Measurements from ENCODE around the gene DEPDC5. TPM values are rescaled to one million over a fixed set of nuclear protein-coding genes. Genes with fewer than 3 reads are reported as not detected.

The DEPDC5 gene
- total and polyA plus RNA-seq, 10 of the 15 experiments (the other 5 are each of a cell fraction or from before 2014, with no cell fraction given), result 3.0 to 38.9 (median 22.8) TPM

DNA sequence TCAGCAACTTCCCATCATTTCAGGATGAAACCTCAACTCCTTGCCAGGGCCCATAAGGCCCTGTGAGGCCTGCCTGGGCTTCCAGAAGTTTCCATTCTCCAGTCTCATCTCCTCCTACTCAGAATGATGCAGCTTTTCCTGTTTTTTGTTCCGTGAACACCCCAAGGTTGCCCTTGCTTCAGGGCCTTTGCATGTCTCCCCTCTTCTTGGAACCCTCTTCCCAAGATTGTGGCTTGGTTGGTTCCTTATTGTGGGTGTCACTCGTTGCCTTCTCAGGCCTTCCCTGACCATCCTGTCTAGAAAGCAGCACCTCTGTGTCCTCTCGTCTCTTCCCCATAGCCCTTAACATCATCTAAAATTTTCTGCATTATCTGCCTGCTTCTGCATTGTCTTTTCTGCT is 167.3 kb downstream of the DEPDC5 start:
- ChIA-PET CTCF (no interaction called here), RAD21 (ENCODE audit: unreplicated experiment) (no interaction called here), POLR2A (no interaction called here), SMC1A (ENCODE audit: uncharacterized antibody, unreplicated experiment) (interaction anchor here (0.7 kb wide), 1 partner anchor 20 kb away, joined by 3 read pairs; no protein-coding TSS in a partner anchor)
- in situ Hi-C loops (cut with MboI), result no loop called here
- no peak overlapping the region for H3K27ac ChIP-seq (ENCODE audit: control insufficient read depth, insufficient read depth)
- FAIRE-seq, result no peak
- H3K9me3 ChIP-seq (replicated peaks; ENCODE audit: control insufficient read depth, insufficient read depth, low read length), result no peaks in the 10 kb centered on the region
- no TSS peak for BruUV-seq (replicated peaks)
- no peak overlapping the region for H3K4me2 ChIP-seq (ENCODE audit: control insufficient read depth, insufficient read depth)
- H2AFZ ChIP-seq (ENCODE audit: control insufficient read depth, low read depth, low read length), result no peak overlapping the region
- no peak overlapping the region for H3K9ac ChIP-seq (ENCODE audit: control insufficient read depth, insufficient read depth, low read length)
- H3K4me3 ChIP-seq, result no peak overlapping the region
- ATAC-seq, result no peak
- intact Hi-C loops (cut with micrococcal nuclease; ENCODE audit: unreplicated experiment), result no loop called here
- no peak for DNase-seq (ENCODE audit: low read depth, low spot score)
- no peaks in the 10 kb centered on the region for H3K27me3 ChIP-seq (replicated peaks in 1 of 2; ENCODE audit: control insufficient read depth in 2 of 2, insufficient read depth in 2 of 2, low read length in 1 of 2)
- TF ChIP-seq NR2C2 (IDR thresholded peaks at IDR 0.05; ENCODE audit: borderline replicate concordance, control insufficient read depth, insufficient read length, low read depth), result no peak
- no peak for TF ChIP-seq CUX1 (IDR thresholded peaks at IDR 0.05; ENCODE audit: insufficient replicate concordance, low read depth, low read length)
- TF ChIP-seq CHD4 (IDR thresholded peaks at IDR 0.05), result no peak
- no peak for TF ChIP-seq KAT2A (conservative IDR thresholded peaks at IDR 0.05; ENCODE audit: control insufficient read depth, low read depth, low read length)
- TF ChIP-seq, protein P1, sequence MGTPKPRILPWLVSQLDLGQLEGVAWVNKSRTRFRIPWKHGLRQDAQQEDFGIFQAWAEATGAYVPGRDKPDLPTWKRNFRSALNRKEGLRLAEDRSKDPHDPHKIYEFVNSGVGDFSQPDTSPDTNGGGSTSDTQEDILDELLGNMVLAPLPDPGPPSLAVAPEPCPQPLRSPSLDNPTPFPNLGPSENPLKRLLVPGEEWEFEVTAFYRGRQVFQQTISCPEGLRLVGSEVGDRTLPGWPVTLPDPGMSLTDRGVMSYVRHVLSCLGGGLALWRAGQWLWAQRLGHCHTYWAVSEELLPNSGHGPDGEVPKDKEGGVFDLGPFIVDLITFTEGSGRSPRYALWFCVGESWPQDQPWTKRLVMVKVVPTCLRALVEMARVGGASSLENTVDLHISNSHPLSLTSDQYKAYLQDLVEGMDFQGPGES (IDR thresholded peaks at IDR 0.05), result no peak
- no peak for TF ChIP-seq RAD21 (IDR thresholded peaks at IDR 0.05; ENCODE audit: insufficient read depth, low read depth, low read length)
- no peak for TF ChIP-seq EED (IDR thresholded peaks at IDR 0.05; ENCODE audit: low read depth)
- TF ChIP-seq IKZF1 (conservative IDR thresholded peaks at IDR 0.05), result no peak
- TF ChIP-seq RBBP5 (conservative IDR thresholded peaks at IDR 0.05), result no peak
- TF ChIP-seq FOXK2 (IDR thresholded peaks at IDR 0.05), result no peak
- TF ChIP-seq NBN (IDR thresholded peaks at IDR 0.05), result no peak
- TF ChIP-seq ZNF207 (IDR thresholded peaks at IDR 0.05; ENCODE audit: borderline replicate concordance), result no peak
- TF ChIP-seq DPF2 (IDR thresholded peaks at IDR 0.05), result no peak
- no peaks in the 10 kb centered on the region for H3K79me2 ChIP-seq (ENCODE audit: control insufficient read depth, insufficient read depth, low read length)
- peaks cover 15% of the 10 kb centered on the region for H3K4me1 ChIP-seq (ENCODE audit: control insufficient read depth, insufficient read depth, low read length)
- no peaks in the 10 kb centered on the region for H4K20me1 ChIP-seq (ENCODE audit: control insufficient read depth, insufficient read depth)
- no peaks in the 10 kb centered on the region for H3K36me3 ChIP-seq (ENCODE audit: control insufficient read depth in 2 of 2, insufficient read depth in 2 of 2, low read length in 1 of 2)
- WGBS (ENCODE audit: insufficient coverage, insufficient replicate concordance, low lambda C conversion rate, missing lambda C conversion rate), result 76% methylated on average over 3 of the region's 3 CpGs
